Measurements from ENCODE around the gene TTI1.
A peak's percentile ranks its signal among the peaks of the same experiment; 100 is the strongest.
"Not testable (repeated sequence)": the region's sequence is repeated elsewhere in the genome, so short reads cannot be mapped to it uniquely, and the experiment has no call there.

TTI1 gene

DNA sequence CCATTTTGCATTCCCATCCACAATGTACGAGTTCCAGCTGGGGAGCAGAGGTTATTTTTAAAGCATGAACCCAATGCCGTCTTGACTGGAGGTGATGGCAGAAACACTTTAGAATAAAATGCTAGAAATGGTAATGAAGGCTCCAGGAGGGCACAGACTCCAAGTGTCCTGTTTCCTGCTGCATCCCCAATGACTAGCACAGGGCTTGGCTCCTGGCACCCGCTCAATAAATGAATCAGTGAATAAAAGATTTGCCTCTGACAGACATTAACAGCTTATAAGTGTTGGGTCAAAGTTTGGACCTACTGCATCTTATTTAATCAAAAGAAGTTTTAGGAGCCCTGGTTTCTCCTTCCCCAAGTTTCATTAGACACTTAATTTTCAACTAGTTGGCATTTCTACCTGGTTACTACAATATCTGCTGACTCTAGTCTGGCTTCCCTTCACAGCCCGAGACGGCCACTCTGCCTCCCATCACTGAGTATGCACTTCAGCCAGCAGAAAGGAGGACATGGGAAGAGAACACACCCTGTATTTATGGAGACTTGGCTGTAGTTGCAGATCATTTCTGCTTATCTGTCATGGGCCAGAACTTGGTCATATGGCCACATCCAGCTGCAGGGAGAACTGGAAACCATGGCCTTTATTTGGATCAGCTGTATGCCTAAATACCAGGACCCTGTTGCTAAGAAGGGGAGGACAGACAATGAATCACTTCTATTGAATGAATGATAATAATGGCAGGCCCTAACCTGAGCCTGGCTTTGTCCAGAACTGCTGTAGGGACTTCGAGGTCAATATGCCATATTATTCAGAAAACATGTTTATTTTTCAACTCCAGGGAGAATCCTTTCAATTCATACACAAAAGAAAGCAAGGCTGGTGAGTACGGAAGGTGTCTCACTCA lies 63.1 kb downstream of the TTI1 start:
- Histone ChIP-seq H3K36me3 (ENCODE audit: control insufficient read depth in 2 of 2, insufficient read depth in 1 of 2, low read length in 2 of 2) (no peaks in the 10 kb centered on the region), H3K4me3 (ENCODE audit: low read depth, low read length) (no peak overlapping the region), H3K27ac (ENCODE audit: extremely low read depth, low read depth, low read length) (no peak overlapping the region), H3K9me3 (ENCODE audit: control insufficient read depth, insufficient read depth, low read depth, low read length) (no peaks in the 10 kb centered on the region), H3K4me1 (ENCODE audit: control insufficient read depth, insufficient read depth, low read length) (no peaks in the 10 kb centered on the region)
- POLR2A ChIA-PET = no interaction called here
- TF ChIP-seq ZFP3 (tag by site-specific recombination; IDR thresholded peaks at IDR 0.05; ENCODE audit: low read depth) (no peak), ZNF701 (tag by site-specific recombination; IDR thresholded peaks at IDR 0.05) (no peak), ZNF785 (tag by site-specific recombination; IDR thresholded peaks at IDR 0.05) (no peak), ZNF366 (tag by site-specific recombination; conservative IDR thresholded peaks at IDR 0.05) (no peak), ZFP41 (tag by site-specific recombination; IDR thresholded peaks at IDR 0.05; ENCODE audit: borderline replicate concordance) (no peak)
- TF ChIP-seq, protein P1, sequence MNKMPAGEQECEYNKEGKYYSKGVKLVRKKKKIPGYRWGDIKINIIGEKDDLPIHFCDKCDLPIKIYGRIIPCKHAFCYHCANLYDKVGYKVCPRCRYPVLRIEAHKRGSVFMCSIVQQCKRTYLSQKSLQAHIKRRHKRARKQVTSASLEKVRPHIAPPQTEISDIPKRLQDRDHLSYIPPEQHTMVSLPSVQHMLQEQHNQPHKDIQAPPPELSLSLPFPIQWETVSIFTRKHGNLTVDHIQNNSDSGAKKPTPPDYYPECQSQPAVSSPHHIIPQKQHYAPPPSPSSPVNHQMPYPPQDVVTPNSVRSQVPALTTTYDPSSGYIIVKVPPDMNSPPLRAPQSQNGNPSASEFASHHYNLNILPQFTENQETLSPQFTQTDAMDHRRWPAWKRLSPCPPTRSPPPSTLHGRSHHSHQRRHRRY (tag by site-specific recombination; IDR thresholded peaks at IDR 0.05) = no peak
- TF ChIP-seq, protein P2, sequence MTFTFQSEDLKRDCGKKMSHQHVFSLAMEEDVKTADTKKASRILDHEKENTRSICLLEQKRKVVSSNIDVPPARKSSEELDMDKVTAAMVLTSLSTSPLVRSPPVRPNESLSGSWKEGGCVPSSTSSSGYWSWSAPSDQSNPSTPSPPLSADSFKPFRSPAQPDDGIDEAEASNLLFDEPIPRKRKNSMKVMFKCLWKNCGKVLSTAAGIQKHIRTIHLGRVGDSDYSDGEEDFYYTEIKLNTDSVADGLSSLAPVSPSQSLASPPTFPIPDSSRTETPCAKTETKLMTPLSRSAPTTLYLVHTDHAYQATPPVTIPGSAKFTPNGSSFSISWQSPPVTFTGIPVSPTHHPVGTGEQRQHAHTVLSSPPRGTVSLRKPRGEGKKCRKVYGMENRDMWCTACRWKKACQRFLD (tag by site-specific recombination; IDR thresholded peaks at IDR 0.05) = no peak
- TF ChIP-seq, protein P3, sequence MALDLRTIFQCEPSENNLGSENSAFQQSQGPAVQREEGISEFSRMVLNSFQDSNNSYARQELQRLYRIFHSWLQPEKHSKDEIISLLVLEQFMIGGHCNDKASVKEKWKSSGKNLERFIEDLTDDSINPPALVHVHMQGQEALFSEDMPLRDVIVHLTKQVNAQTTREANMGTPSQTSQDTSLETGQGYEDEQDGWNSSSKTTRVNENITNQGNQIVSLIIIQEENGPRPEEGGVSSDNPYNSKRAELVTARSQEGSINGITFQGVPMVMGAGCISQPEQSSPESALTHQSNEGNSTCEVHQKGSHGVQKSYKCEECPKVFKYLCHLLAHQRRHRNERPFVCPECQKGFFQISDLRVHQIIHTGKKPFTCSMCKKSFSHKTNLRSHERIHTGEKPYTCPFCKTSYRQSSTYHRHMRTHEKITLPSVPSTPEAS (tag by site-specific recombination; IDR thresholded peaks at IDR 0.05) = no peak
- TF ChIP-seq, protein P4, sequence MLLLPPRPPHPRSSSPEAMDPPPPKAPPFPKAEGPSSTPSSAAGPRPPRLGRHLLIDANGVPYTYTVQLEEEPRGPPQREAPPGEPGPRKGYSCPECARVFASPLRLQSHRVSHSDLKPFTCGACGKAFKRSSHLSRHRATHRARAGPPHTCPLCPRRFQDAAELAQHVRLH (tag by site-specific recombination; IDR thresholded peaks at IDR 0.05) = no peak
- TF ChIP-seq, protein P5, sequence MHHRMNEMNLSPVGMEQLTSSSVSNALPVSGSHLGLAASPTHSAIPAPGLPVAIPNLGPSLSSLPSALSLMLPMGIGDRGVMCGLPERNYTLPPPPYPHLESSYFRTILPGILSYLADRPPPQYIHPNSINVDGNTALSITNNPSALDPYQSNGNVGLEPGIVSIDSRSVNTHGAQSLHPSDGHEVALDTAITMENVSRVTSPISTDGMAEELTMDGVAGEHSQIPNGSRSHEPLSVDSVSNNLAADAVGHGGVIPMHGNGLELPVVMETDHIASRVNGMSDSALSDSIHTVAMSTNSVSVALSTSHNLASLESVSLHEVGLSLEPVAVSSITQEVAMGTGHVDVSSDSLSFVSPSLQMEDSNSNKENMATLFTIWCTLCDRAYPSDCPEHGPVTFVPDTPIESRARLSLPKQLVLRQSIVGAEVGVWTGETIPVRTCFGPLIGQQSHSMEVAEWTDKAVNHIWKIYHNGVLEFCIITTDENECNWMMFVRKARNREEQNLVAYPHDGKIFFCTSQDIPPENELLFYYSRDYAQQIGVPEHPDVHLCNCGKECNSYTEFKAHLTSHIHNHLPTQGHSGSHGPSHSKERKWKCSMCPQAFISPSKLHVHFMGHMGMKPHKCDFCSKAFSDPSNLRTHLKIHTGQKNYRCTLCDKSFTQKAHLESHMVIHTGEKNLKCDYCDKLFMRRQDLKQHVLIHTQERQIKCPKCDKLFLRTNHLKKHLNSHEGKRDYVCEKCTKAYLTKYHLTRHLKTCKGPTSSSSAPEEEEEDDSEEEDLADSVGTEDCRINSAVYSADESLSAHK (tag by site-specific recombination; IDR thresholded peaks at IDR 0.05) = no peak
- TF ChIP-seq, protein P6, sequence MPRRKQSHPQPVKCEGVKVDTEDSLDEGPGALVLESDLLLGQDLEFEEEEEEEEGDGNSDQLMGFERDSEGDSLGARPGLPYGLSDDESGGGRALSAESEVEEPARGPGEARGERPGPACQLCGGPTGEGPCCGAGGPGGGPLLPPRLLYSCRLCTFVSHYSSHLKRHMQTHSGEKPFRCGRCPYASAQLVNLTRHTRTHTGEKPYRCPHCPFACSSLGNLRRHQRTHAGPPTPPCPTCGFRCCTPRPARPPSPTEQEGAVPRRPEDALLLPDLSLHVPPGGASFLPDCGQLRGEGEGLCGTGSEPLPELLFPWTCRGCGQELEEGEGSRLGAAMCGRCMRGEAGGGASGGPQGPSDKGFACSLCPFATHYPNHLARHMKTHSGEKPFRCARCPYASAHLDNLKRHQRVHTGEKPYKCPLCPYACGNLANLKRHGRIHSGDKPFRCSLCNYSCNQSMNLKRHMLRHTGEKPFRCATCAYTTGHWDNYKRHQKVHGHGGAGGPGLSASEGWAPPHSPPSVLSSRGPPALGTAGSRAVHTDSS (tag by site-specific recombination; IDR thresholded peaks at IDR 0.05) = no peak
- CTCF ChIA-PET = interaction anchor here (0.6 kb wide), 1 partner anchor 12 kb away, joined by 4 read pairs; no protein-coding TSS in a partner anchor

DNA sequence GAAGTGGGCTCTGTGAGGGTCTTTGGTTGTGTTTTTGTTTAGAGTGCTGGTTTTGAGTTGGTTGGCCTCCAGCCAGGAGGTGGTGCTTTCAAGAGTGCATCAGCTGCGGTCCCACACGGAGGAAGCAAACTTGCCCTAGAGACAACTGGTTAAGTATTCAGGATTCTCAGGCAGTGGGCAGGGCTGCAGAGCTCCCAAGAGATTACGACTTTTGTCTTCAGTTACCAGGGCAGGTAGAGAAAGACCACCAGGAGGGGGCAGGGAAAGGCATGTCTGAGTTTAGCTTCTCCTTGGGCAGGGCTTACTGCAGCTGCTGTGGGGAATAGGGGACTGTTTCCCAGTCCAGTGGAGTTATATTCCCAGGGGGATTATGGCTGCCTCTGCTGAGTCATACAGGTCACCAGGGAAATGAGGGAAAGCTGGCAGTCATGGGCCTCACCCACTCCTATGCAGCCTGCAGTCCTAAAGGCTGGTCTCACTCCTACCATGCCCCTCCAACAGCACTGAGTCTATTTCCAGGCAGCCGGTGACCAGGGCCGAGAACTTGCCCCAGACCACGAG lies 64.3 kb downstream of the TTI1 start:
- Histone ChIP-seq H3K27ac (ENCODE audit: extremely low read depth, low read depth, low read length) (no peak overlapping the region), H3K4me3 (ENCODE audit: low read depth, low read length) (no peak overlapping the region), H3K9me3 (ENCODE audit: control insufficient read depth, insufficient read depth, low read depth, low read length) (no peaks in the 10 kb centered on the region), H3K4me1 (ENCODE audit: control insufficient read depth, insufficient read depth, low read length) (no peaks in the 10 kb centered on the region), H3K36me3 (ENCODE audit: control insufficient read depth in 2 of 2, insufficient read depth in 1 of 2, low read length in 2 of 2) (no peaks in the 10 kb centered on the region)
- POLR2A ChIA-PET = no interaction called here
- TF ChIP-seq SP7 (tag by site-specific recombination; IDR thresholded peaks at IDR 0.05) (0 out of 2 replicates have a peak, but pooled peaks have one; percentile 23), HOXA7 (CRISPR knock-in tag; IDR thresholded peaks at IDR 0.05; ENCODE audit: borderline replicate concordance) (no peak)
- CTCF ChIA-PET = interaction anchor here (0.6 kb wide), 1 partner anchor 405 kb away, joined by 3 read pairs; no protein-coding TSS in a partner anchor

DNA sequence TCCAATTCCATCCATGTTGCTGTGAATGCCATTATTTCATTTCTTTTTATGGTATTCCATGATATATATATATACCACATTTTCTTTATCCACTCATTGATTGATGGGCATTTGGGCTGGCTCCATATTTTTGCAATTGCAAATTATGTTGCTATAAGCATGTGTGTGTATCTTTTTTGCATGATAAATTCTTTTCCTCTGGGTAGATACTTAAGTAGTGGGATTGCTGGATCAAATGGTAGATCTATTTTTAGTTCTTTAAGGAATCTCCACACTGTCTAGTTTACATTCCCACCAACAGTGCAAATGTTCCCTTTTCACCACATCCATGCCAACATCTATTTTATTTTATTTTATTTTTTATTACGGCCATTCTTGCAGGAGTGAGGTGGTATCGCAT lies 69.8 kb downstream of the TTI1 start:
- POLR2A ChIA-PET; H3K36me3 ChIP-seq (ENCODE audit: control insufficient read depth in 2 of 2, insufficient read depth in 1 of 2, low read length in 2 of 2); CTCF ChIA-PET; H3K4me3 ChIP-seq (ENCODE audit: low read depth, low read length); H3K9me3 ChIP-seq (ENCODE audit: control insufficient read depth, insufficient read depth, low read depth, low read length); H3K27ac ChIP-seq (ENCODE audit: extremely low read depth, low read depth, low read length); H3K4me1 ChIP-seq (ENCODE audit: control insufficient read depth, insufficient read depth, low read length): not testable (repeated sequence)

Measured in HEK293 (cell line).